Fibroblast of mammary gland (primary cell): ENCODE results near the gene STX8.

Experiments used
- DNase-seq: peaks from one replicate; pipeline ENCODE4 v3.0.0-alpha.2; 2010; ENCODE audit warnings: low read depth
- H3K4me3 ChIP-seq: 2 replicates; pipeline ENCODE4 v1.5.1; 2011; ENCODE audit warnings: low read depth, mild to moderate bottlenecking, low read length, moderate library complexity; ENCODE audit not compliant: control insufficient read depth
- TF ChIP-seq, protein P1 (sequence below): conservative IDR thresholded peaks from 2 replicates; pipeline ENCODE4 v1.5.1; 2011; ENCODE audit warnings: low read depth, low read length, inconsistent platforms; ENCODE audit not compliant: control insufficient read depth, insufficient read depth

STX8 gene

DNA sequence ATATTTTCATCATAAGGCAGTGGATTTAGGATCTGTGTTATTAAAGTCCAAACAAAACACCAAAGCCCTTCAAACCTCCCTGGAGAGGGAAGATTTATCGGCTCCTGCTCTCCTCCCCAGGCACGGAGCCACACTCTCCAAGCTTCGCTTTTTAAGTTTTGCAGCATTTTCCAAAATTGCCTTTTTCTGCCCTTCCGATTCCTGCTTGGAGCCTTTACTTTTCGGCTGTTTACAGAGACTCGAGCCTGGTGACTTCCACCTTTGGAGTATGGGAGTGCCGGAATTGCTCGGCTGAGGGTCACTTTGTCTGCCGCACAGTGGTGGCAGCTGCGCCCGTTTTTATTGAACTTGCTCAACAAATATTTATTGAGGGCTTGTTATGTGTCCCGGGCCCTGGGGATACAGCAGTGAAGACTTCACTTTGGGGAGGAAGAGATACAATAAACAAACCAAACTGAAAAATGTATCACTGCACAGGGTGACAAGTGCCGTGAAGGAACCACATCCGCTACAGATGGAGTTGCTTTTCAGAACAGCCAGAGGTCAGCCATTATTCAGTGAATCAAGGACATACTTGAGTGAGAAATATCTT, 368.8 kb downstream of the STX8 start:
- TF ChIP-seq, protein P1, sequence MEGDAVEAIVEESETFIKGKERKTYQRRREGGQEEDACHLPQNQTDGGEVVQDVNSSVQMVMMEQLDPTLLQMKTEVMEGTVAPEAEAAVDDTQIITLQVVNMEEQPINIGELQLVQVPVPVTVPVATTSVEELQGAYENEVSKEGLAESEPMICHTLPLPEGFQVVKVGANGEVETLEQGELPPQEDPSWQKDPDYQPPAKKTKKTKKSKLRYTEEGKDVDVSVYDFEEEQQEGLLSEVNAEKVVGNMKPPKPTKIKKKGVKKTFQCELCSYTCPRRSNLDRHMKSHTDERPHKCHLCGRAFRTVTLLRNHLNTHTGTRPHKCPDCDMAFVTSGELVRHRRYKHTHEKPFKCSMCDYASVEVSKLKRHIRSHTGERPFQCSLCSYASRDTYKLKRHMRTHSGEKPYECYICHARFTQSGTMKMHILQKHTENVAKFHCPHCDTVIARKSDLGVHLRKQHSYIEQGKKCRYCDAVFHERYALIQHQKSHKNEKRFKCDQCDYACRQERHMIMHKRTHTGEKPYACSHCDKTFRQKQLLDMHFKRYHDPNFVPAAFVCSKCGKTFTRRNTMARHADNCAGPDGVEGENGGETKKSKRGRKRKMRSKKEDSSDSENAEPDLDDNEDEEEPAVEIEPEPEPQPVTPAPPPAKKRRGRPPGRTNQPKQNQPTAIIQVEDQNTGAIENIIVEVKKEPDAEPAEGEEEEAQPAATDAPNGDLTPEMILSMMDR, result no peak
- peak; percentile 18 for DNase-seq
- no peak overlapping the region for H3K4me3 ChIP-seq

DNA sequence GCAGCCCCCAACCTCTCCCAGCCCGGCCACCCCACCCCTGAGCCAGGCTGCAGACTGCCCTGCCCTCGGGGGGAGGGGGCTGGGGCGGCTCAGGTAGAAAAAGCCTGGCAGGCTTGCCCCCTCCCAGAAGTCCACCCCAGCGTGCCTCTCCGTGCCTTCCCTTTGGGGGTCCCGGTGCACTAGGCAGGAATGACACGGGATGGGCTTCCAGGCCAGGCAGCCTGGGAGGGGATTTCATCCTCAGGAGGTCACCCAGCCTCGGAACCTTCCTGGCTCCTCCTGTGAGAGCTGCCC, 369.3 kb downstream of the STX8 start:
- no peak for DNase-seq
- TF ChIP-seq, protein P1, result no peak
- H3K4me3 ChIP-seq, result no peak overlapping the region

DNA sequence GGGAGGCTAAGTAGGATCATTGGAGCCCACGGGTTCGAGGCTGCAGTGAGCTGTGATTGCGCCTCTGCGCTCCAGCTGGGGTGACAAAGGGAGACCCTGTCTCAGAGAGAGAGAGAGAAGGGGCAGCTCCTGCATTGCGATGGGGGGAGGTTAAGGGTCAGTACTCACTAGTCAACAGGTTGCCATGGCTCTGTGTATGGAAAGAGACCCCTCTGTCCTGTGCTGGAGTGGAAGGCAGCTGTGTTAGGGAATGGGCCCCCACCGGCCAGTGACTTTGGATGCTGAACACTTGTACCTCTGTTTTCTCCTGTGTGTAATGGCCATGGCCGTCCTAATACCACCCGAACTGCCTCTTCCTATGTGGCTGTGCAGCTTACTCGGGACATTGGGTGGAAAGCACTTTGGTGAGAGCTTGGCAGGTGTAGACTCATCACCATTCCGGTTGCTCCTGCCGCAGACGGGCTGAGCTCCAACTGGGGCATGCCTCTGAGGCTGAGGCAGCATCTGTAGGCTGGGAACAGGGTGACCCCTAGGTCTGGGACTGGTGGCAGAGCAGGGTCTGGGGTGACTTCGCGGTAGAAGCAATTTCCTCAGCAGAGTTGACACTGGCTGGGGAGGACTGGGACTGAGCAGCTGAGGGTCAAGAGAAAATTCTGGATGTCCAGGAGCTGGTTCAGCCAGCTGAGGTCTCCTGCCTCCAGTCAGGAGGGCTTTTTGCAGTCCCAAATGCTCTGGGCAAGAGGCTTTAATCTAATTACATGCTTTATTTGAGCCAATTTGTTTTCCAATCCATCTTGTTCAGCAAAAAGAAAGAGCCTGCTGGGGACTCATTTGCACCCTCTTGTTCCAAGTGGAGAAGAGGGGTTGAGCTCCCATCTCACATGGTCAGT, 369.9 kb downstream of the STX8 start:
- TF ChIP-seq, protein P1, result no peak
- no peak overlapping the region for H3K4me3 ChIP-seq
- DNase-seq, result no peak

- DNase-seq, result no peak
- H3K4me3 ChIP-seq, result no peak overlapping the region
- TF ChIP-seq, protein P1, result no peak
Measured at GRCh38 chr17:9204637-9205329, 370.8 kb downstream of the STX8 start.

GRCh38 chr17:9203771-9204425, 371.7 kb downstream of the STX8 start:
- TF ChIP-seq, protein P1, result no peak
- DNase-seq, result no peak
- no peak overlapping the region for H3K4me3 ChIP-seq

DNA sequence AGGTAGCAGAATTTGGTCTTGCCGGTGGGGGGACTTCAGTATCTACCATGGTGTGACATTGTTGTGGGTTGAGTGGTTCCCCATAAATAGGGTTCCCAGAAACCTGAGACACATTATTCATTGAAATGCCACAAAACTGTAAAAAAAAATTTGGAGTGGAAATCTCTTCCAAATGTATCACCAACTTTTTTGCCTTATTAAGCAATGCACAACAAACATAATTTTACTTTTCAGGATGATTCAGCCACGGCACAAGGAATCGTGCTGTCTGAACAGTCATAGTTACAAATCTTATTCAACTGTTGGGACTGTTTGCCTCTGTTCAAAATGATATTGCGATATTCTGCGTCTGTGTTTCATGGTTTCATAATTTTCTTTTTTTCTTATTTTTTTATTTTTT, 373.1 kb downstream of the STX8 start:
- DNase-seq, result peak; percentile 45
- no peak overlapping the region for H3K4me3 ChIP-seq
- TF ChIP-seq, protein P1, result no peak
